Right lobe of liver (tissue), 4 donors: Measurements from ENCODE around the gene LAMC2.

Experiments used
- CTCF ChIP-seq, 4 donors: fragments of 200-600 bp in 3 of 4; fragments of 450-650 bp in 1 of 4; IDR thresholded peaks; one replicate each; pipeline versions ENCODE4 v1.5.1 to v1.8.0; 2016 to 2022; ENCODE audit warnings: antibody characterized with exemption in 4 of 4, mild to moderate bottlenecking in 2 of 4
- POLR2A ChIP-seq: fragments of 450-650 bp; IDR thresholded peaks from one replicate; pipeline ENCODE4 v1.6.1; 2017; ENCODE audit warnings: antibody characterized with exemption, mild to moderate bottlenecking
- donor health status: DM: no; HTN: no; CAD: no.
- donor health status: DM: no; HTN: no; CAD: no.
- donor health status: DM: no; HTN: yes; CAD: no.

DNA sequence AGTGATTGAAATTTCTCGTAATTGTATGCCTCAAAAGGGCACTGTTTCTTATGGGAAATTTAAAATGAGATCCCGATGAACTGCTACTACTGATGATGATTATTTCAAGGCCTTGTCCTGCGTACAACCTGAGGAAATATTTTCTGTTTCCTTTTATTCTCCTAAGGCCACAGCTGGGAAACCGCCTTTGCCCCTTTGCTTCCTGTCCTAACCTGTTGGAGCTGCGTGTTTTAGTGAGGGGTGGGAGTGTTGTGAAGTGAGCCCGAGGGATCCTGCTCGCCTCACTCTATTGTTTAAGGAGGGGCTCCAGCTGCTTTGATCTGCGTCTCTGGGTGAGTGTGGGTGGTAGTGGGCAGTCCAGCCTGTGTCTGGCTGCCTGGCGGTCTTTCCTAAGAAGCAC lies 14.4 kb downstream of the LAMC2 start:
- no peak for TF ChIP-seq POLR2A
- no peak for TF ChIP-seq CTCF (IDR thresholded peaks at IDR 0.05)
